ENCODE results near the gene GPR155. TPM values are rescaled to one million over a fixed set of nuclear protein-coding genes. Genes with fewer than 3 reads are reported as not detected.

GPR155 gene
- total RNA-seq, 1 experiment from 2014 or later: 1.3 TPM

DNA sequence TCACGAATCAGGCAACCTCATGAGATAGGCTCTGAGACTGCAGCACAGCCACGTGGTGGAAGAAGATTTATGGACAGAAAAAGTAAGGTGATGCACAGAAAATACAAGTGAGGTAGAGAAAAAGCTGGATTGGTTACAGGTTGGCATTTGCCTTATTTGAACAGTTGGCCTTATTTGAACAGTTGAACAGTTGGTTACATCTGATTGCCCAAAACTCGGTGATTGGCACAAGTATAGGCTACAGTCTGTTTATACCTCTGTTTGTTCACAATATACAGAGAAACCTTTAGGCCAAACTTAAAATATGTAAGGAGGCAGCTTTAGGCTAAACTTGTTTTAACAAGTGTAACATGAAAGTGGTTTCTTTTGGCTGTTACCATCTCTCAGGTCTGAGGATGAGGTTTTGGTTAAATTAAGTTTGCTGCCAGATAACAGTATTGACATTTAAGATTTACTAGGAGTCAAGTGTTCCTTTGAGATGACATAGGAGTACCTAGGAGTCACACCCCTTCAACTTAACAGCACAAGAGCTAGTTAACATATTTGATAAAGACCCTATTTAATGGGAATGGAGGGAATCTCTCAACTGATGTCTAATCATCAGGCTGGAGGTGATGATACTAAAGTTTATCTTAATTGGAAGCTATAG is 16.5 kb upstream of the GPR155 start:
- CTCF ChIA-PET: interaction anchor here (0.6 kb wide), 1 partner anchor 40 kb away, joined by 5 read pairs; no protein-coding TSS in a partner anchor
- no peak for DNase-seq
- Histone ChIP-seq H3K9me3 (ENCODE audit: low read length) (no peaks in the 10 kb centered on the region), H3K27me3 (ENCODE audit: low read length) (no peaks in the 10 kb centered on the region), H3K27ac (ENCODE audit: low read length) (no peak overlapping the region), H4K20me1 (ENCODE audit: low read length) (no peaks in the 10 kb centered on the region), H2AFZ (ENCODE audit: low read length) (no peak overlapping the region), H3F3A (ENCODE audit: low read length, unreplicated experiment) (no peaks in the 10 kb centered on the region), H3K79me2 (ENCODE audit: low read length) (no peaks in the 10 kb centered on the region), H3K4me2 (ENCODE audit: low read length) (no peak overlapping the region), H3K4me3 (ENCODE audit: low read length) (no peak overlapping the region), H3K4me1 (ENCODE audit: insufficient read depth, low read length) (no peaks in the 10 kb centered on the region), H3K9ac (ENCODE audit: low read length) (no peak overlapping the region), H3K36me3 (ENCODE audit: low read depth, low read length) (no peaks in the 10 kb centered on the region), H3K9me2 (replicated peaks; ENCODE audit: low read length) (peaks cover 4% of the 10 kb centered on the region; the same call in 1 of the 2 replicates)
- no peak for TF ChIP-seq EZH2 (IDR thresholded peaks at IDR 0.05; ENCODE audit: low read length, unreplicated experiment)
- TF ChIP-seq EZH2phosphoT487 (IDR thresholded peaks at IDR 0.05; ENCODE audit: borderline replicate concordance, low read length): no peak
- TF ChIP-seq, protein P1, sequence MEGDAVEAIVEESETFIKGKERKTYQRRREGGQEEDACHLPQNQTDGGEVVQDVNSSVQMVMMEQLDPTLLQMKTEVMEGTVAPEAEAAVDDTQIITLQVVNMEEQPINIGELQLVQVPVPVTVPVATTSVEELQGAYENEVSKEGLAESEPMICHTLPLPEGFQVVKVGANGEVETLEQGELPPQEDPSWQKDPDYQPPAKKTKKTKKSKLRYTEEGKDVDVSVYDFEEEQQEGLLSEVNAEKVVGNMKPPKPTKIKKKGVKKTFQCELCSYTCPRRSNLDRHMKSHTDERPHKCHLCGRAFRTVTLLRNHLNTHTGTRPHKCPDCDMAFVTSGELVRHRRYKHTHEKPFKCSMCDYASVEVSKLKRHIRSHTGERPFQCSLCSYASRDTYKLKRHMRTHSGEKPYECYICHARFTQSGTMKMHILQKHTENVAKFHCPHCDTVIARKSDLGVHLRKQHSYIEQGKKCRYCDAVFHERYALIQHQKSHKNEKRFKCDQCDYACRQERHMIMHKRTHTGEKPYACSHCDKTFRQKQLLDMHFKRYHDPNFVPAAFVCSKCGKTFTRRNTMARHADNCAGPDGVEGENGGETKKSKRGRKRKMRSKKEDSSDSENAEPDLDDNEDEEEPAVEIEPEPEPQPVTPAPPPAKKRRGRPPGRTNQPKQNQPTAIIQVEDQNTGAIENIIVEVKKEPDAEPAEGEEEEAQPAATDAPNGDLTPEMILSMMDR (conservative IDR thresholded peaks at IDR 0.05; ENCODE audit: low read depth, low read length): no peak
- ATAC-seq: no peak
- POLR2A ChIA-PET (ENCODE audit: unreplicated experiment): no interaction called here
- BruUV-seq (replicated peaks): no TSS peak
- intact Hi-C loops (cut with micrococcal nuclease): no loop called here

DNA sequence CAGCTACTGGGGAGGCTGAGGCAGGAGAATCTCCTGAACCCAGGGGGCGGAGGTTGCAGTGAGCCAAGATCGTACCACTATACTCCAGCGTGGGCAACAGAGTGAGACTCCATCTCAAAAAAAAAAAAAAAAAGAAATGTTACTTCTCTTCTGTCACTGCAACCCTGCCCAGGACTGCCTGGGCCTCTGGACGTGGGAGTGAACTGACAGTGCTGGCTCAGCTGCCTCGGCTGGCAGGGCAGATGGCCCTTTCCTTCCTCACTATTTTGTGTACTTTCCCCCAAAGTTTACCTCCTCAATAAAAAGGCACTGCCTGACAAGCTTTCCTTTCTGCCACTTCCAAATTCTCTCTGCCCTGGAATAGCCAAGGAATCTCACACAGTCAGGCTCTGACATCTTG is 12.5 kb upstream of the GPR155 start:
- H3K4me1 ChIP-seq (ENCODE audit: insufficient read depth, low read length): no peaks in the 10 kb centered on the region
- TF ChIP-seq EZH2 (IDR thresholded peaks at IDR 0.05; ENCODE audit: low read length, unreplicated experiment) (no peak), EZH2phosphoT487 (IDR thresholded peaks at IDR 0.05; ENCODE audit: borderline replicate concordance, low read length) (no peak)
- TF ChIP-seq, protein P1 (conservative IDR thresholded peaks at IDR 0.05; ENCODE audit: low read depth, low read length): no peak
- H3K36me3 ChIP-seq (ENCODE audit: low read depth, low read length): no peaks in the 10 kb centered on the region
- no peaks in the 10 kb centered on the region for H3K27me3 ChIP-seq (ENCODE audit: low read length)
- ChIA-PET CTCF (no interaction called here), POLR2A (ENCODE audit: unreplicated experiment) (no interaction called here)
- ATAC-seq (no peak), DNase-seq (no peak)
- no peaks in the 10 kb centered on the region for H3K79me2 ChIP-seq (ENCODE audit: low read length)
- intact Hi-C loops (cut with micrococcal nuclease): no loop called here
- H3K4me2 ChIP-seq (ENCODE audit: low read length): no peak overlapping the region
- H3K4me3 ChIP-seq (ENCODE audit: low read length): no peak overlapping the region
- no peaks in the 10 kb centered on the region for H3F3A ChIP-seq (ENCODE audit: low read length, unreplicated experiment)
- no peak overlapping the region for H2AFZ ChIP-seq (ENCODE audit: low read length)
- H3K9me3 ChIP-seq (ENCODE audit: low read length): no peaks in the 10 kb centered on the region
- no peak overlapping the region for H3K27ac ChIP-seq (ENCODE audit: low read length)
- peaks cover 4% of the 10 kb centered on the region; the same call in 1 of the 2 replicates for H3K9me2 ChIP-seq (replicated peaks; ENCODE audit: low read length)
- no TSS peak for BruUV-seq (replicated peaks)
- H4K20me1 ChIP-seq (ENCODE audit: low read length): no peaks in the 10 kb centered on the region
- no peak overlapping the region for H3K9ac ChIP-seq (ENCODE audit: low read length)

DNA sequence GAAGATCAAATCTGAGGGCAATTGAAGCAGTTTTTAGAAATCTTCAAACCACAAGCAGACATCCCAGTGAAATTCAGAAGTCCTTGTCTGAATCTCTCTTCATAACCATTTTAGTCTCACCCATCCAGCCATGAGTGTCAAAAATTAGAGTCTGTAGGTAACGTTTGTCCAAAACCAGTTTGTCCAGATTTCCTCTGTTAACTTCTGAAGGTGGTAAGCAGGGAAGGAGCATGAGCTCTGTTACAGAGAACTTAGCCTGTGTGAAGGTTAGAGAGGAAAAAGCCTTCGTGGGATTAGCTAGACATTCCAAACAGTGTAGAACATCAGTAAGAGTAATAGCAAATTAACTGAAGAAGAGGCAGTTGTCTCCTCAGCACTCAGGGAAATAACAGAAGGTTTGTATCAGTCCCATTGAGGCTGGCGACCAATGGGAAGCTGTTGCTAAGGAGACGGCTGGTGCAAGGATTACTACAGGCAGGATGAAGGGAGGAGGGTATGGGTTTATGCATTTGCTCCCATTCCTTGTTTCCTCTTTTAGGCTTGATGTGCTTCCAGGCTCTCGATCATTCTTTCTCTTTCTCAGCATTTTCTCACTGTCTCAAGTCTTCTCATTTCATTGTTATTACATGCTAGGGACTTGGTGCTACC is 8.7 kb upstream of the GPR155 start:
- no peak overlapping the region for H2AFZ ChIP-seq (ENCODE audit: low read length)
- ChIA-PET CTCF (no interaction called here), POLR2A (ENCODE audit: unreplicated experiment) (interaction anchor here (0.6 kb wide), 1 partner anchor 719 kb away, joined by 3 read pairs; no protein-coding TSS in a partner anchor)
- no peak overlapping the region for H3K4me3 ChIP-seq (ENCODE audit: low read length)
- H3K4me2 ChIP-seq (ENCODE audit: low read length): no peak overlapping the region
- no peaks in the 10 kb centered on the region for H3K27me3 ChIP-seq (ENCODE audit: low read length)
- H3K4me1 ChIP-seq (ENCODE audit: insufficient read depth, low read length): no peaks in the 10 kb centered on the region
- H3K9ac ChIP-seq (ENCODE audit: low read length): no peak overlapping the region
- H3K9me2 ChIP-seq (replicated peaks; ENCODE audit: low read length): no peaks in the 10 kb centered on the region
- no peak for ATAC-seq
- H3K36me3 ChIP-seq (ENCODE audit: low read depth, low read length): no peaks in the 10 kb centered on the region
- DNase-seq: peak; percentile 33
- H3F3A ChIP-seq (ENCODE audit: low read length, unreplicated experiment): no peaks in the 10 kb centered on the region
- no TSS peak for BruUV-seq (replicated peaks)
- TF ChIP-seq EZH2 (IDR thresholded peaks at IDR 0.05; ENCODE audit: low read length, unreplicated experiment) (no peak), EZH2phosphoT487 (IDR thresholded peaks at IDR 0.05; ENCODE audit: borderline replicate concordance, low read length) (no peak)
- TF ChIP-seq, protein P1 (conservative IDR thresholded peaks at IDR 0.05; ENCODE audit: low read depth, low read length): no peak
- H3K9me3 ChIP-seq (ENCODE audit: low read length): no peaks in the 10 kb centered on the region
- H4K20me1 ChIP-seq (ENCODE audit: low read length): no peaks in the 10 kb centered on the region
- intact Hi-C loops (cut with micrococcal nuclease): no loop called here
- no peaks in the 10 kb centered on the region for H3K79me2 ChIP-seq (ENCODE audit: low read length)
- H3K27ac ChIP-seq (ENCODE audit: low read length): no peak overlapping the region

Measured in PC-3 (cell line).